Left ventricle myocardium superior (tissue), 1 donor: Measurements from ENCODE around the gene SHB. TPM values are rescaled to one million over a fixed set of nuclear protein-coding genes. Genes with fewer than 3 reads are reported as not detected.
"Not testable (repeated sequence)": the region's sequence is repeated elsewhere in the genome, so short reads cannot be mapped to it uniquely, and the experiment has no call there.

Experiments
- ATAC-seq: fragments of 200-7000 bp; cut with Tn5 transposase; one replicate; pipeline ENCODE4 v1.9.1; 2020; ENCODE audit warnings: mild to moderate bottlenecking, moderate library complexity
- DNase-seq: peaks from one replicate; pipeline ENCODE4 v3.0.0-alpha.2; 2020
- intact Hi-C: fragments of 100-400 bp; cut with micrococcal nuclease; formaldehyde crosslinking; loops from one replicate; pipeline ENCODE4 v1.11.0; 2022
- total RNA-seq: library from RNA; stranded (reverse); fragmentation: NEBNext Ultra II Directional; extraction: Animal tissue kit (Norgen Biotek cat#: 25700); gene quantifications from one replicate; pipeline ENCODE4 v1.2.1, GENCODE V29; 2021
- donor health status: DM: no; HTN: yes; CAD: no; lungs with severe emphysema.

SHB gene
- total RNA-seq, 1 donor from 2014 or later: 15.9 TPM

- intact Hi-C loops: no loop called here
- ATAC-seq: no peak
- no peak for DNase-seq
These were observed 17.1 kb downstream of the SHB start for GRCh38 chr9:38051780-38052546.

GRCh38 chr9:38048316-38048969 lies 20.6 kb downstream of the SHB start:
- no peak for DNase-seq
- intact Hi-C loops: no loop called here
- ATAC-seq: no peak

- DNase-seq: peak; percentile 75
- peak; percentile 90 for ATAC-seq
- intact Hi-C loops: no loop called here
These were observed 21.5 kb downstream of the SHB start for GRCh38 chr9:38047301-38048251.

- intact Hi-C loops: no loop called here
- ATAC-seq: peak; percentile 4
- no peak for DNase-seq
These were observed 22.2 kb downstream of the SHB start for GRCh38 chr9:38046661-38047300.

- ATAC-seq, DNase-seq, intact Hi-C loops: not testable (repeated sequence)
These were observed 23.1 kb downstream of the SHB start for GRCh38 chr9:38045939-38046338.

- DNase-seq: no peak
- ATAC-seq: no peak
- intact Hi-C loops: no loop called here
These were observed 24.3 kb downstream of the SHB start for GRCh38 chr9:38044706-38045105.

- intact Hi-C loops: no loop called here
- DNase-seq (peak; percentile 60), ATAC-seq (peak; percentile 16)
These were observed 24.9 kb downstream of the SHB start for GRCh38 chr9:38043931-38044623.

GRCh38 chr9:38042626-38043357 lies 26.2 kb downstream of the SHB start:
- ATAC-seq (peak; percentile 29), DNase-seq (no peak)
- intact Hi-C loops: no loop called here

- ATAC-seq (peak; percentile 48), DNase-seq (peak; percentile 52)
- intact Hi-C loops: no loop called here
These were observed 27.3 kb downstream of the SHB start for GRCh38 chr9:38041564-38042243.

- DNase-seq (no peak), ATAC-seq (no peak)
- intact Hi-C loops: no loop called here
These were observed 28.9 kb downstream of the SHB start for GRCh38 chr9:38039907-38040682.

- no peak for DNase-seq
- intact Hi-C loops: no loop called here
- ATAC-seq: no peak
These were observed 29.7 kb downstream of the SHB start for GRCh38 chr9:38039090-38039906.

- intact Hi-C loops: no loop called here
- peak; percentile 44 for ATAC-seq
These were observed 30.5 kb downstream of the SHB start for GRCh38 chr9:38038307-38039089.

GRCh38 chr9:38037981-38038306 lies 31.1 kb downstream of the SHB start:
- intact Hi-C loops: no loop called here
- ATAC-seq (peak; percentile 3), DNase-seq (no peak)

More at GRCh38 chr9:38038307-38039089, 30.5 kb downstream of the SHB start:
- DNase-seq: peak; percentile 53

GRCh38 chr9:38036359-38037084 lies 32.5 kb downstream of the SHB start:
- DNase-seq (peak; percentile 17), ATAC-seq (no peak)
- intact Hi-C loops: no loop called here

GRCh38 chr9:38035873-38036272 lies 33.2 kb downstream of the SHB start:
- ATAC-seq: no peak
- intact Hi-C loops: no loop called here
- peak; percentile 7 for DNase-seq
